Calu3 (cell line): ENCODE results near the gene NR4A1. TPM values are rescaled to one million over a fixed set of nuclear protein-coding genes. Genes with fewer than 3 reads are reported as not detected.

Source experiments
- BruUV-seq: library from RNA; stranded (reverse); fragments of 400-500 nt; replicated peaks from 2 replicates; lab custom pipeline; 2021; lab: Mats Ljungman, UMichigan
- CTCF ChIA-PET: fragments of 300-600 bp; sonication (Branson Sonifier 250); formaldehyde crosslinking; loops from one replicate; lab custom pipeline; 2022; ENCODE audit warnings: antibody characterized with exemption; lab: Charles Lee
- DNase-seq: peaks from one replicate; pipeline ENCODE4 v3.0.0; 2022
- H3K27ac Mint-ChIP-seq: one replicate; pipeline ENCODE4 v1.8.0; 2022; ENCODE audit warnings: mixed read lengths; ENCODE audit not compliant: unreplicated experiment
- H3K27me3 Mint-ChIP-seq: one replicate; pipeline ENCODE4 v1.8.0; 2022; ENCODE audit warnings: mixed read lengths; ENCODE audit not compliant: unreplicated experiment
- H3K36me3 Mint-ChIP-seq: one replicate; pipeline ENCODE4 v1.8.0; 2022; ENCODE audit warnings: mild to moderate bottlenecking, moderate library complexity, mixed read lengths; ENCODE audit not compliant: insufficient read depth, unreplicated experiment
- H3K4me1 Mint-ChIP-seq: one replicate; pipeline ENCODE4 v1.8.0; 2022; ENCODE audit warnings: mild to moderate bottlenecking, low read depth, mixed read lengths; ENCODE audit not compliant: unreplicated experiment
- H3K4me3 Mint-ChIP-seq: one replicate; pipeline ENCODE4 v1.8.0; 2022; ENCODE audit warnings: mild to moderate bottlenecking, low read depth, moderate library complexity, mixed read lengths; ENCODE audit not compliant: unreplicated experiment
- H3K9me3 Mint-ChIP-seq: one replicate; pipeline ENCODE4 v1.8.0; 2022; ENCODE audit warnings: low read depth, mixed read lengths; ENCODE audit not compliant: unreplicated experiment
- intact Hi-C: fragments of 100-400 bp; cut with micrococcal nuclease; formaldehyde crosslinking; loops from one replicate; pipeline ENCODE4 v1.10.0; 2022; ENCODE audit not compliant: unreplicated experiment
- total RNA-seq: library from RNA; stranded (reverse); gene quantifications from 2 replicates; pipeline ENCODE4 v1.2.3, GENCODE V29; 2022
- TF ChIP-seq, protein P1 (sequence below): fragments of 200-600 bp; IDR thresholded peaks from one replicate; pipeline ENCODE4 v1.8.0; 2022; ENCODE audit warnings: antibody characterized with exemption; ENCODE audit not compliant: unreplicated experiment

Gene NR4A1
- total RNA-seq, 1 experiment from 2014 or later: 18.9 TPM

DNA sequence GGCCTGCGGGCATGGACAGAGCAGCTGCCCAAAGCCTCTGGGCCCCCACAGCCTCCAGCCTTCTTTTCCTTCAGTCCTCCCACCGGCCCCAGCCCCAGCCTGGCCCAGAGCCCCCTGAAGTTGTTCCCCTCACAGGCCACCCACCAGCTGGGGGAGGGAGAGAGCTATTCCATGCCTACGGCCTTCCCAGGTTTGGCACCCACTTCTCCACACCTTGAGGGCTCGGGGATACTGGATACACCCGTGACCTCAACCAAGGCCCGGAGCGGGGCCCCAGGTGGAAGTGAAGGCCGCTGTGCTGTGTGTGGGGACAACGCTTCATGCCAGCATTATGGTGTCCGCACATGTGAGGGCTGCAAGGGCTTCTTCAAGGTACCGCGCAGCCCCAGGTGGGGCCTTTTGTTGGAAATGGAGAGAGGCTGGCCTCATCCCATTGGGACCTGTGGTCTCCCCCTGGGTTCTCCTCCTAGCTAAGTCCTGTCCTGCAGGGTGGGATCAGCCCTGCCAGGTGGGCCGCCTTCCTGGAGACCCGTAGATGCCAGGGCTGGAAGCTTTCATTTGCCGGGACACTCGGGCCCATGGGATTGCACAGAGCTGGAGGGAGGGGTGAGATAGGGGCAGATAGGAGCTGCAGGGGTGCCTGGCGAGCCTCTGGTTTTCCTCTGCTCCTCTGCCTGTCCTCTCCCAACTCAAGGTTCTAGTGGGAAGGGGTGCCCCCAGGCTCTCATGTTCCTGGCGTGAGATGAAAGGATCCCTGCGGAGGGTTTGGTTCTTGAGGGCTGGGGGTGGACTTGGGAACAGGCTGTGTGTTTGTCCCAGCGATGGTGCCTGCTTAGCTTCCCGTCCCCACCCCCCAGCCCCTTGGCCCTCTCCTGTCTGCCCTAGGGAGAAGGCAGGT is 3.8 kb downstream of the NR4A1 start:
- no peak for DNase-seq
- CTCF ChIA-PET: no interaction called here

DNA sequence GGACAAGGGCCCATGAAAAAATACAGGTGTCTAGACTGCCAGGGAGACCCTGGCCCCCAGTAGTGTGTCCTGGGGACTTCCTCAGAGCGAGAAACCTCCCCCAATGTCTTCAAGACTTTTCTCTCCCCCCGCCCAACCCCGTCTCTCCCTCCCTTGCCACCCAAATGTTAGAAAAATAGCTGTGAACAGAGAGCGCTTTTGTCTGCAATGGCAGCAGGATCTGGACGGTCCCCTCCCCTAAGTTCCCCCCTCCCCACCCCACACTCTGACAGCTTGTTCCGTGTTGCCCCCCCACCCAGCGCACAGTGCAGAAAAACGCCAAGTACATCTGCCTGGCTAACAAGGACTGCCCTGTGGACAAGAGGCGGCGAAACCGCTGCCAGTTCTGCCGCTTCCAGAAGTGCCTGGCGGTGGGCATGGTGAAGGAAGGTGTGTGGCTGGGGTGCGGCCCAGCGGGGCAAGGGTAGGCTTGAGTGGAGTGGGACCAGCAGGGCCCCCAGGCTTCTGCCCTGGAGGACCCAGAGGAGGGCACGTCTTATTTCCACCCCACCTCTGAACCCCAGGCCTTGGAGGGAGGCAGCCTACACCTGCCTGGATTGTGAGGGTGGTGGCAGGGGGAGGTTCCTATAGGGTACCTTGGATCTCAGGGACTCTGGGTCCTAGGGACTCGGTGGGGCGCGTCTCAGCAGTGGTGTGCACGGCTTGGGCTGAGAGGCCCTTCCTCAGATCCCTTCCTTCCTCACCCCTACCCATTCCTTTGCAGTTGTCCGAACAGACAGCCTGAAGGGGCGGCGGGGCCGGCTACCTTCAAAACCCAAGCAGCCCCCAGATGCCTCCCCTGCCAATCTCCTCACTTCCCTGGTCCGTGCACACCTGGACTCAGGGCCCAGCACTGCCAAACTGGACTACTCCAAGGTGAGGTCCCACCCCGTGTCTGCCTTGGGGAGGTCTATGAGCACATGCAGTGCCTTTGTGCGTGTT is 4.8 kb downstream of the NR4A1 start:
- Mint-ChIP-seq H3K4me3 (no peak overlapping the region), H3K9me3 (no peaks in the 10 kb centered on the region), H3K4me1 (peaks cover 8% of the 10 kb centered on the region), H3K27me3 (no peaks in the 10 kb centered on the region), H3K27ac (no peak overlapping the region), H3K36me3 (peaks cover 61% of the 10 kb centered on the region)
- DNase-seq: no peak
- intact Hi-C loops: no loop called here
- CTCF ChIA-PET: no interaction called here
- no TSS peak for BruUV-seq
- TF ChIP-seq, protein P1, sequence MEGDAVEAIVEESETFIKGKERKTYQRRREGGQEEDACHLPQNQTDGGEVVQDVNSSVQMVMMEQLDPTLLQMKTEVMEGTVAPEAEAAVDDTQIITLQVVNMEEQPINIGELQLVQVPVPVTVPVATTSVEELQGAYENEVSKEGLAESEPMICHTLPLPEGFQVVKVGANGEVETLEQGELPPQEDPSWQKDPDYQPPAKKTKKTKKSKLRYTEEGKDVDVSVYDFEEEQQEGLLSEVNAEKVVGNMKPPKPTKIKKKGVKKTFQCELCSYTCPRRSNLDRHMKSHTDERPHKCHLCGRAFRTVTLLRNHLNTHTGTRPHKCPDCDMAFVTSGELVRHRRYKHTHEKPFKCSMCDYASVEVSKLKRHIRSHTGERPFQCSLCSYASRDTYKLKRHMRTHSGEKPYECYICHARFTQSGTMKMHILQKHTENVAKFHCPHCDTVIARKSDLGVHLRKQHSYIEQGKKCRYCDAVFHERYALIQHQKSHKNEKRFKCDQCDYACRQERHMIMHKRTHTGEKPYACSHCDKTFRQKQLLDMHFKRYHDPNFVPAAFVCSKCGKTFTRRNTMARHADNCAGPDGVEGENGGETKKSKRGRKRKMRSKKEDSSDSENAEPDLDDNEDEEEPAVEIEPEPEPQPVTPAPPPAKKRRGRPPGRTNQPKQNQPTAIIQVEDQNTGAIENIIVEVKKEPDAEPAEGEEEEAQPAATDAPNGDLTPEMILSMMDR: no peak

More for the DNA sequence above, 3.8 kb downstream of the NR4A1 start:
- H3K36me3 Mint-ChIP-seq: peaks cover 70% of the 10 kb centered on the region
- TF ChIP-seq, protein P1: no peak
- no peaks in the 10 kb centered on the region for H3K27me3 Mint-ChIP-seq
- no TSS peak for BruUV-seq
- peaks cover 8% of the 10 kb centered on the region for H3K4me1 Mint-ChIP-seq
- no peak overlapping the region for H3K4me3 Mint-ChIP-seq
- intact Hi-C loops: no loop called here
- H3K9me3 Mint-ChIP-seq: no peaks in the 10 kb centered on the region
- H3K27ac Mint-ChIP-seq: no peak overlapping the region

DNA sequence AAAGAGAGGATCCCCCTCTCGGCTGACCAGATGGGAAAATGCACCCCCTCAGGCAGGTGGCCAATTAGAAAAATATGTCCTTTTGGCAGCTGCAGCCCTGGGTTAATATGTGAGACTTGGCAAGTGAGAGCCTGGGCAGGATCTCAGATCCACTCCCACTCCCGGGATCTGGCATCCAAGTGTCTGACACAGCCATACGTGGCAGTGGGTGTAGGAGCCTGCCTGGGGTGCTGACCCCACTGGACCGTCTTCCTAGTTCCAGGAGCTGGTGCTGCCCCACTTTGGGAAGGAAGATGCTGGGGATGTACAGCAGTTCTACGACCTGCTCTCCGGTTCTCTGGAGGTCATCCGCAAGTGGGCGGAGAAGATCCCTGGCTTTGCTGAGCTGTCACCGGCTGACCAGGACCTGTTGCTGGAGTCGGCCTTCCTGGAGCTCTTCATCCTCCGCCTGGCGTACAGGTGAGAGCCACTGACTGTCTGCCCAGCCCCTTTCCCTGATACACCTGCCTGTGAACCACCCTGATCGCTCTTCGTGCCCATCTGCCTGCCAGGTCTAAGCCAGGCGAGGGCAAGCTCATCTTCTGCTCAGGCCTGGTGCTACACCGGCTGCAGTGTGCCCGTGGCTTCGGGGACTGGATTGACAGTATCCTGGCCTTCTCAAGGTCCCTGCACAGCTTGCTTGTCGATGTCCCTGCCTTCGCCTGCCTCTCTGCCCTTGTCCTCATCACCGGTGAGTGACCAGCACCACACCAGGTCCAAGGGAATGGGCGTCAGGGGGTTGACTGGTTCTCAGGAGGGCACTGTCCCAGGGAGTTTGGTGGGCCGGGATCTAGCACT is 5.8 kb downstream of the NR4A1 start:
- Mint-ChIP-seq H3K27ac (no peak overlapping the region), H3K9me3 (no peaks in the 10 kb centered on the region), H3K4me3 (no peak overlapping the region), H3K4me1 (peaks cover 4% of the 10 kb centered on the region), H3K27me3 (no peaks in the 10 kb centered on the region), H3K36me3 (peaks cover 51% of the 10 kb centered on the region)
- CTCF ChIA-PET: no interaction called here
- no TSS peak for BruUV-seq
- DNase-seq: no peak
- TF ChIP-seq, protein P1: no peak
- intact Hi-C loops: no loop called here
